ENCODE measurements around the gene MYOF.
A peak's percentile ranks its signal among the peaks of the same experiment; 100 is the strongest.
"Not testable (repeated sequence)": the region's sequence is repeated elsewhere in the genome, so short reads cannot be mapped to it uniquely, and the experiment has no call there.

The MYOF gene

DNA sequence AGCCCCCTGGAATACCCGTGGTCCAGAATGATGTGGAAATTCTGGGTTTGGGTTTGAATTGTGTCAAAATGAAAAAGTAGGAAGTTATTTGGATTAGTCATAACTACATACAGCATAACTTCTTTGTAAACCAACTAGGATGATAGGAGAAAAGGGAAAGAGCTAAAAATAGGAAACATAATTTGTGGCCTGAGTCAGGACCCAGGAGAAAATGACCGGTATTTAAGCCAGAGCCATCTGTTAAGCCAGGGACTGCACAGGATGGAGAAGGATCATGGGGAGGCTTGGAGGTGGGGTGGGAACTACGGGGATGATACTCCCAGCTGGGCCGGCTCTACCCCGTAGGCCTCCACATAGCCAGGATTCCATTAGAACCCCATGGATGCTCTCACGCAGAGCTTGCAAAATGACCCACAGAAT is 98.6 kb downstream of the MYOF start:
- no peak for DNase-seq

DNA sequence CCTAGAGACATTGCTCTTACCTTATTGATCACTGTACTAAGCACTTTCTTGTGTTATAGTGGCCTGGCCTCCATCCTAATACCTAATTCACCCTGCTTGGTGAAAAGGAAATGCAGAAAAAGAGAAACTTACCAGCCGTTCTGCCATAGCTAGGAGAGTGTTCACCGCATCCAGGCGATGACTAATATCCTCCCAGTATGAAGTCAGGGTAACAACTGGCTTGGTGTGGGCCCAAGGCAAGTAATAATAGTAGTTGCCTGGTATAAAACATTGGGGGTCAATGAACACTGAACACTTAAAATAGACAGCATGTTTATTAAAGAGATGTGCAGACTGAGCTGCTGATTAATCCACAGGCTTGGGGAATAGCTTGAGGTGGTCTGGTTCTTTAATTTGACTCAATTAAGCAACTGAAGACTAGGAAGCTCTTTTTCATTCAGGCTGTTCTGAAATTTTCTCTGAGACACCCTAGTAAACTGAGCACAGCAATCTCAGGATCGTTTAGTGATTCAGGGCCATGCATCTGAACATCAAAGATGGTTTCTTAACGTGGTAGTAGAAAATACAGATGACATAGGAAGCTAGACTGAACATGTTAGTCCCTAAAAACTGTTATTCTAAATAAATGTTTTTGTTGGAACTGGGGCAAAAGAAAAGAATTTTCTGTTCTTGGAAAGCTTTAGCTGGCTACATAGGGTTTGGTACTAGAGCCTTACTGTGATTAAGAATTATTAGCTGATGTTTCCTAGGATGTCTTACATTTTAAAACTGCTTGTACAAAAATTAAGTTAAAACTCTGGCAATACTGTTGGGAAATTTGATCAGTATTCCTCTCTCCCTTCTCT is 102.2 kb downstream of the MYOF start:
- no peak for DNase-seq

DNA sequence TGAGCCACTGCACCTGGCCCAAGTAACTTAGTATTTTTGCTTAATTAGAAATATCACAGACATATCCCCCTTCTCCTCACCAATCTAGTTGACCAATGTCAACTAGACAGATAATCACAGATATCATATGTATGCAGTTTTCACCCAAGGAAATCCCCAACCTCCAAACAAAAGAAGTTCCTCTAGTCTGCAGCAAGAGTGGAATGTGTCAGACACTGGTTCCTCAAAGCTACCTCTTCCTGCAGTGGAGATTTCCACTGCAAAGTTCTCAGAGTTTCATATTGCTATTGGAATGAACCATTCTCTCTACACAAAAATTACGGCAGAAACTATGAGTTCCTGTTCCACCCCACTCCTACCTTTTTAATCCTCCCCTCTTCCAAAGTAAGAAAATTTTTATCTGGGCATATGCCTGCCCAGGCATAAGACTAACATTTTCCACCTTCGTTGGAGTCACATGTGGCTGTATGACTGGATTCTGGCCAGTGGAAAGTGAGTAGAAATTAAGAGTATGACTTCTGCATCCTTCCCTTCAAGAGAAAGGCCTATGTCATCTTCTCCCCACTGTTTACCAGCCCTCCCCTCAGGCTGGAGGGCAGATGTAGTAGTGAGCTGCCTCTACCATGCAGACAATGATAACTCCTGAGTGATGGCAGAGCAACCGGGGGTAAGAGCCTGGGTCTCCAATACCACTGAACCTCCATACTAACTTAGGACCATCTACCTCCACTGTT is 103.0 kb downstream of the MYOF start:
- DNase-seq, result no peak

DNA sequence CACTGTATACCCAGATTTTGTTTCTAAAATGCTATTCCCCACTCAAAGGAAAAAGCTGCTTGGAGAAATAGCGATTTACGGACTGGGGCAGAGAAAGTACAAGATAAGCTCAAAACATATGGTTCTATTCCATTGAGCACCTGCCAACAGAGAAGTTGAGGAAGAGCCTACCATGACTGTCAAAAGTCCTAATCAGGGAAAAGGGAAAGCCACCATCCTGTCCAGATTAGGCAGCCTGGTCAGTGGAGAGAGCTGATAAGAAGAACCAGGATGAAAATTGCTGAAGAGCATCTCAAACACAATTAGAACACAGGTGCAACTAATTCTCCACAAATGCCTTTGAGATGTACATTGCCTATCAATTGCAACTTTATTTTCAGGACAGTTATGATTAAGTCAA is 104.1 kb downstream of the MYOF start:
- no peak for DNase-seq

DNA sequence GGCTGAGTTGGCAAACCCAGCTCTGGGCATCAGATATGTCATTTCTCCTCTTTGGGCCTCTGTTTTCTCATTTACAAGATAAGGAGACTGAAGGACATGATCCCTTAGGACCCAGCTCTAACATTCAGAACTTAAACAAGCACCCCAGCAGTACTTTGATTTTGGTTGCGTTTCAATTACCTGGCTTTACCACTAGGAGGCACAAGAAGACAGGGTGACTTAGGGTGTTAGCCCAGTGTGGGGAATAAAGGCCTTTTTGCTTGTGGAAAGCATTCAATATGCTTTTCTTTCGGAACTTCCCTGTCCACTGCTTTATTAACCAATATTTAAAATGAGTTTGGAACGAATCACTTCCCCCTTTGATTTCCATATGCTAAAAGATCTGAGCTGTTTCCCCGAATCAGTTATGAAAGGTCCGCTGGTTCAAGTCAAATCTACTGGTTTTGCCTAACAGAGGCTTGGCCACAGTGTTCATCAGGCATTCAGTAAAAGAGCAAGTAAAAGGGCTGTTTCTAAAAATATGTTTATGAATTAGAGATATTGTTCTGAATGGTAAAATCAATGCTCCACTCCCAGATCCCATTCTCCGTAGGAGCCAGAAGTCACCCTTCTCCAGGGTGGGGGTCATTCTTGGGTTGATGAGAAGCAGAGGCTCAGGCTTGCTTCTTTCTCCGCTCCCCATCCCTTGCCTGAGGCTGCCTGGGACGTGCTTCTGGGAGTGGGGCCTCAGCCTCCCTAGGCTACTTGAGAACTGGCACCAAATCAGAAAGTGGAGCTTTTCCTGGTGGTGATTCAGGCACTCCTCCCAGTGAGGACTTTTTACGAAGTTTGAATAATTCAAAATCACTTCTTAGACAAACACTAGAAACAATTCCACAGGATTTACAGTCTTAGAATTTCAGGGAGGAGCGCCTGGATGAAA is 105.5 kb downstream of the MYOF start:
- peak; percentile 5 to 58 for DNase-seq

DNA sequence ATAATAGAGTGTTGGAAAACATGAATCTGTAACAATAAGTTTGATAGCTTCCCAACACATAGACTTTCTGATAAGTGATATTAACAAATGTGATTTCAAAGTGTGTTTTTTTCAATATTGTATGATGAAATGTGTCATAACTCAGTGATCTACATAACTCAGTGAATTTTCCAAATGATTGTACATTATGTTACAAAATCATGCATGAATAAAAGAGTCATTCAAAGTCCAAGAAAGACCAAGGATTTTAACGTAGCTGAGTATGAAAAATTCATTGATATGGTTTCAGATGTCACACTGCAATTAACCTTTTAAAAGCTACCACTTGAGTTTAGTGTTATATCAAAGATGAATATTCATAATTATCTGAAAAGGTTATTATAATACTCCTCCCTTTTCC is 111.2 kb downstream of the MYOF start:
- DNase-seq, result no peak

DNA sequence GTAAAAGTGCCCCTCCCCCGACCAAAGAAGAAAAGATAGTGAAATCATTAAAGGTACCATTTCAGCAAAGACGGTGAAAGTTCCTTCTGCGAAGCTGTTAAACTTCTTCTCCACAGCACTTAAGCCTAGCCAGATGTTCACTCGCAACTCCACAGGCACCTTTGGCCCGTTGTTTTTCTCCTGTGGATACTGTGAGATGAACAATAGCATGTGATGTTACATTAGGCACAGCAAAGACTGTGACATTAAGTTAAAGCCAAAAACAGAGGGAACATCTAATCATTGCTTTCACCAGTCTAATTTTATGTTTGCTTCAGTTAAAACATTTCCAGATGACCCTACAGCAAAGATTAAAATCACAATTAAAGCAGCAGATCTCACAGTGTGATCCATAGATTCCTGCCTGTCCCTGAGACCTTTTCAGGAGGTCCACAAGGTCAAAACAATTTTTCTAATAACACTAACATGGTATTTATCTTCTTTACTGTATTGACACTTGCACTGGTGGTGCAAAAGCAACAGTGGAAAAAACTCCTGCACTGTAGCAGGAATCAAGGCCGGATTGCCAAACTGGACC is 112.5 kb downstream of the MYOF start:
- no peak for DNase-seq

DNA sequence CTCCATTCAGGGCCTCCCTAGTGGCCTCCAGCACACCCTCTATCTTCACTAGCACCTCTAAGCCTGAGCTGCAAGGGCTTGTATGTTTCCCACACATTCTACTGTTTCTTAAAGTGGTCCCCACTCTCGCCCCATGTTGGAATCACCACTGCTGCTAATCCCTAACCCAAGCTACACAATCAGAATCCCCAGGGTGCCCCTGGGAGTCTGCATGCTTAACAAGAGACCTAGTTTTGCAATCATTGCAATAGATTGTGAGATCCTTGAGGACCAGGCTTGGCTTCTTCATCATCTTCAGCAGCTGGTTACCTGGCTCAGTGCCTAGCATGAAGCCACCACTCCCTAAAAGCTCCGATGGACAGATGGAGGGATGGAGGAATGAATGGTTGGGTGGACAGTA is 113.9 kb downstream of the MYOF start:
- no peak for DNase-seq

DNA sequence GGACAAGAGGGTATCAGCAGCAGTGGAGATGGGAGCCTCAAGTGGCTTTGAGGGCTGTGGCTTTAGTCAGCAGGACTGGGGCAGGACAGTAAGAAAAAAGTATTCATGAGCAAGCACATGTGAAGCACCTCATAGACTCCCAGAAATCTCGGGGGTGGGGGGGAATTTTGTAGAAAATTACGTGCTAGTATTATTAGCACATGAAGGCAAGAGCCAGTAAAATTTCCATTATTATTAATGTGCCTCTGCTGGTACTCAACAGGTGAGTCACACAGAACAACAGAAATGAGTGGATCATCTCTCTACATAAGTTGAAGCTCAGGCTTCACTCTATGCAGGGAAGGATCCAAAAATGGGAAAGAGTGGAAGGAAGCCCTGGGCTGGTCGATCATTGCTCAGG is 114.5 kb downstream of the MYOF start:
- DNase-seq, result no peak

DNA sequence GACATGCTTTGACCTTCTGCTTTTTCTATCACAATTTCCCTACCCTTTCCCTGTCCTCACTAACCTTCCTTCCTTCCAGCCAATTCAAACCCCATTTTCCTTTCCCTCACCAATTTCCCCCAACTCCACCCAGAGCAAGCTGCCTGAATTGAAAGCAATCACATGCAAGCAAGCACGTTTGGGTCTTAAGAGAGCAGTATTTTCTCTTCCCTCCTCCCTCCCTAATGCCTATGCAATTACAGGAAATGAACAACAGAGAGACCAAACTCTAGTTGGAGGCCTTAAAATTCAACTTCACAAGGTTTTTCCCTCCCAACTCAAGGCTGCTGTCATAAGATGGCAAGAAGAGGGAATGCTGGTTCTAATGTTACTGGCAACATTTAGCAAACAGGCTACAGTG is 117.2 kb downstream of the MYOF start:
- no peak for DNase-seq

DNA sequence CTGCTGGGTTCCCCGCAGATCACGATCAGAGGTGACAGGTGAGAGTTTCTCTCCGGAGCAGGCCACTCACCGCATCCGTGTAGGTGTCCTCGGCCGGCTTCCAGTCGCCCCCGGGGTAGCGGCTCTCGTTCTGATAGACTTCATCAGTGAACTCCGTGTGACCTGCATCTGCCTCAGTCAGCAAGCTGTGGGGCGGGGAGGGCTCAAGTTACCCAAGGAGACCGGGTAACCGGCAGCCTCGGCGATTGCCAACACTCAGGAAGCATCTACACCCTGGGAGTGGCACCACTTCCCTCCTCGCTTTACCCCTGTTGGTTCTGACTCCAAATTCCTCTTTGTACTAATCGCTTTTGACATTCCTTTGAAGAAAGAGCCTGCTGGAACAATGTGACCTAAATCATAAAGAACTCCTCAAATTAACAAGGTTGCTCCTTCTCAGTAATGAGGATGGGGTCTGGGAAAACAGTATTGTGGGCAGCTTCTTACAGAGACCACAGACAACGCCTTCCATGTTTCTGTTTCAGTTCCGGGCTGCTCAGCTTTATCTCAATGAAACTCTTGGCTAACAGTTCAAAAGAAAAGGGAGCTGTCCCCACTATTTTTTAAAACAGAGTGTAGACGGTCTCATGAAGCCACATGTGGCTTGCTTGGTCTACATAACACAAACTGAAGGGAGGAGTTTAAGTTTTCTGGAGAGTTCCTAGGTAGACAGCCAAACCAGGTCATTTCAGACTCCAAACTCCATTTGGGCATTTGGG is 118.1 kb downstream of the MYOF start:
- no peak for DNase-seq

DNA sequence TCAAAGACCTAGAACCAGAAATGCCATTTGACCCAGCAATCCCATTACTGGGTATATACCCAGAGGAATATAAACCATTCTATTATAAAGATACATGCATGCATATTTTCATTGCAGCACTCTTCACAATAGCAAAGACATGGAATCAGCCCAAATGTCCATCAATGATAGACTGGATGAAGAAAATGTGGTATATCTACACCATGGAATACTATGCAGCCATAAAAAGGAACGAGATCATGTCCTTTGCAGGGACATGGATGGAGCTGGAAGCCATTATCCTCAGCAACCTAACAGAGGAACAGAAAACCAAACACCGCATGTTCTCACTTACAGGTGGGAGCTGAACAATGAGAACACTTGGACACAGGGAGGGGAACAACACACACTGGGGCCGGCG is 123.7 kb downstream of the MYOF start:
- DNase-seq, result not testable (repeated sequence)

DNA sequence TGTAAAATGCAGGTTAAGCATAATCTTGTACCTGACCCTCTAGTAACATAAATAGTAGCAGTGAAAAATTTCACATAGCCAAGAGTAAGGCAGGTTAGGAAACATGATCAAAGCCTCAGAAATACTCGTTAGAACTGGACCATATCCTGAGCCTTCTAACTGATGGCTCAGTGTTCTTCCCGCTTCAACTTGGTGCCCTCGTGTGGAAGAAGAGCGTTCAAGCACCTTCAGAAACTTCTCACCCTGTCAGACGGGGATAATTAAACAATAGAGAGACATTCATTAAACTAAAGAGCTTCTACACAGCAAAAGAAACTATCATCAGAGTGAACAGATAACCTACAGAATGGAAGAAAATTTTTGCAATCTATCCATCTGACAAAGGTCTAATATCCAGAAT is 124.5 kb downstream of the MYOF start:
- peak; percentile 7 to 58 for DNase-seq

DNA sequence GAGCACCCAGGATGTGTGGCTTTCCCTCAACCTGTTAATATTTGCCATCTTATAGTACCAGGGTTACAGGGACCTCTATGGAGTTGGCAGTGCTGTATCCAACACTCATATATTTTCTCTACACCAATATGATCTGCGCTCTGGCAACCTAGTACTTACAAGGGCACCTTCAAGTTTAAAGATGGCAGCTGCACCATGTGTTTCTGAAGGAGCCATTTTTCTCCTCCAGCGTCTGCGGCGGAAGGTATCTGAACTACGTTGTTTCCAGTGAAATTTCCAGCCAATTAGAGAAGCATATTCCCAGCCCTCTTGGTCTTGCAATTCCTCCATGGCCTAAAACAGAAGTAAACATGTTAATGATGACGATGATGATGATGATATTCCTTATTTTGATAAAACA is 125.6 kb downstream of the MYOF start:
- no peak for DNase-seq

DNA sequence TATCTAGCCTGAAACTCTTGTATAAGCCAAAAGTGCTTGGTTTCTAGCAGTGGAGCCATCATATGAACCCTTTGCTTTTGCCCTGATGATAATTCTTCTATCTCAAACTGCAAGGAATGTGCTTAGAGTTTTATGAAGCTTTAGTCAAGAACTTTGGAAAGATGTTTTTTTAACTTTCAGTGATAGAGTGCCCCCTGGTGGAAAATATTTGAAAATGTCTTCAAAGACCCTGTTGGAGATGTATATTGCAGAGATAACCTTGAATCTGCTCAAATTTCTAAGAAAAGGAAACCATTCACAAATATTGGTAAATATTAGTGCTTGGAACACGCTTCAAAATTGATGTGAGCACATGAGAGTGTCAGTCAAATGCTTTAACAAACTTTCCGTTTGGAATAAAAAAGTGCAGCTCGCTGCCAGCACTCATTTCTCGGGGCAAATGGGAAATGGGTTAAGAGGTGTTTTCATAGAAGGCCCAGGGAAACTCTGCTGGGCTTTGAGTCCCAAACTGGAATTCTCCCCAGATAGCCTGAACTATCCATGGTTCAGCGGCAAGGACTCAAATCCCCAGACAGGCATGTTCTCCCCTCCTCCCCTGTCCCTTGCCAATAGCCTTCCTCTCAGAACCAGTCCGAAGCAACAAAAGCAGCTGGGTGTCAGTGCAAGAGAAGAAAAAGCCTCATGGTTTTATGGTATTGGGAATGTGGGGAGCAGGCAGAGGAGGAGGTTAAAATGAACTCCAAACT is 129.3 kb downstream of the MYOF start:
- peak in 1 of 2 experiments; percentile 42 for DNase-seq

DNA sequence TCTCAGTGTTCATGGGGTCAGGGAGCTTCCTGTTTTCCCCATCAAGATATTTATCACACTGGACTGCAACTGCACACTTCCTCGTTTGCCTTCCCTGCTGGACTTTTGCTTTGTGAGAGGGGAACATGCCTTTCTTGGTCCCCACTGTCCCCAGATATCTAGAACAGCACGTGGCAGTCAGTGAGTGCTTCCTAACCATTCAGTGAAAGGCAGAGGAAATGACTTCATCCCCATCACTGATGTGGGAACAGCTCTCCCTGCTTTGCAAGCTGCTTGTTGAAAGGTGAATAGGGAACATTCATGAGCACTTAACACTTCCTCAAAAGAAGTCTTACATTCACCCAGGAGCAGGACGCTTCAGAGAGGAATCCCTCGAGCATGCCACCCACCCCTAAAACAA is 135.4 kb downstream of the MYOF start:
- DNase-seq, result no peak

DNA sequence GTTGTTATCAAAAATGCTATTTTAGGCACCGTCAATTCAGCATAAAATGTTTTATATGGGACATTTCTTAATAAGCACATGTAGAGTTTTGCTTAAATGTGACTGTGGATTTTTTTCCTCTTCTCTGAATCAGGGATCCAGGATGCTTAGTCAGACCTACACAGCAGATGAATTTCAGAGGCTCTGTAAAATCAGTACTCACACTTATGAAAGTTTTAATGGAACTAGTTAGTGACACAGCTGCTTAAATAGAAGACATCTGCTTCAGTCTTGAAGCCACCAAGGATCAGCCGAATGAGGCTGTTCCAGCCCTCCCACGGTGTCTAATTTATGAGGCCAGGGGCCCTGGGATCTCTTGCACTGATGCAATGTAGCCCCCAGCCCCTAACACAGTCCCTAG is 136.0 kb downstream of the MYOF start:
- no peak for DNase-seq

DNA sequence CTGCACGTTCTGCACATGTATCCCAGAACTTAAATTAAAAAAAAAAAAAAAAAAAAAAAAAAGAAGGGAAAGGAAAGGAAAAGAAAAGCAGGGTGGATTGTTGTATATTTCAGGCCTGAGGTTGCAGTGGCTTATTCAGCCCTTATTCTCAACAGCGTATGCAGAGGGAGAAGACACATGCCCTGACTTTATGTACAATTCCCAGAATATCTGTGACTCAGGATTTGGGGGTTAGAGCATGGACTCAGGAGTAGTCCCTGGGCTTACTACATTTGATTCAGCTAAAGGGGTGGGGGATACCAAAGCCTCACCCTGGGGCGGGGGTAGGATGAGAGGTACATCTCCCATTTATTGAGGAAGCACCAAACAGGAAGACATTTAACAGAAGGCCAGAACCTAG is 137.4 kb downstream of the MYOF start:
- DNase-seq, result no peak

DNA sequence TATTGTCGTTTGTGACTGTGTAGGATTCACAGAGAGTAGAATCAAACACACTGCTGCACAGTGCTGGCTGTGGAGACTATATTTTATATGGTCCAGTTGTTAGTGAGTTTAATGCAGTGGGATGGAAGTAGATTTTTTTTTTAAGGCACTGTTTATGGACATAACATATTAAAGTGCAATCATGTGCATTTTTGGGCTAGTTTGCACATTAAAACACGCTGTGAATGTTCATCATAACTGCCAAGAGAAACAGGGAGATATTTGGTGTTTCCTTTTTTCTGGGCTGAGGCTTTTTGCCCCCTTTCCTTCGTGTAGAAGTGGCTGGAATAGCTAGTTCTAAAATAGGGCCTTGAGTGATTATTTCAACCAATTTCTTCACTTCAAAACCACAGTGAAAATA is 139.2 kb downstream of the MYOF start:
- no peak for DNase-seq

DNA sequence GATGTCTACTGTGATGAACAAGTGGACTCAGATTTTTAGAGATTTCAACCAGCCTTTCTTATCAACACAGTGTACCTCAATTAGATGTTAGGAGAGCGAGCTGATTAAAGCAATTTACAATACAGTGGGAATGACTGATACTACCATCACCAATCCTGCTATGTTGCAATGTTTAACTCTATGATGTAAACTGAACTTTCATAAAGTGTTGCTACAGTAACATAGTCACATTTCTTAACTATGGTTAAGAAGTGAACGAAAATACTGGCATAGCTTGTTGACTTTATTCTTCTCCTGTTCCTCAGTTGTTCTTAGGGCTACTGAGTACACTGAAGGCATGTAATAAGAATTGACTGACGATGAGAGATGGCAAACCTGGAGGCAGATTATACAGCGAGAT is 139.8 kb downstream of the MYOF start:
- DNase-seq, result no peak

DNA sequence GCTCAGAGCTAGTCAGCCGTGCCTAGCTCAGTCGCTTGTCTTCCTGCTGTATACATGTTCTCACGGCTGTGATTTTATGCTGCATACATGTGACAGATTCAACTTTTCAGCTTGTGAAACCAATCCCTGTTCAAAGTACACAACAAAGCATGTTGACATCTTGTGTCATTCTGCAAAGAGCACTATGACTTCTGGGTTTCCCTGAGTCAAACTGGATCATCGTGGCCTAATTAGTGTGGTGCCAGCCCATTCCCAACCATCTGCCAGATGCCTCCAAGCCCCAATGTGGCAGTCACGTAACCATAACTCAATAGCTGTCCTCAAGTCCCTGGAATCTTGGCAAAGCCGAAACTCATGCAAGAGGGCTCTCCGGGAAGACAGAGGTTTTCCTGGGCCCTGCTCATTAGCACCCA is 144.8 kb downstream of the MYOF start:
- no peak for DNase-seq
